ENCODE data around the gene PRUNE1.

Gene PRUNE1

DNA sequence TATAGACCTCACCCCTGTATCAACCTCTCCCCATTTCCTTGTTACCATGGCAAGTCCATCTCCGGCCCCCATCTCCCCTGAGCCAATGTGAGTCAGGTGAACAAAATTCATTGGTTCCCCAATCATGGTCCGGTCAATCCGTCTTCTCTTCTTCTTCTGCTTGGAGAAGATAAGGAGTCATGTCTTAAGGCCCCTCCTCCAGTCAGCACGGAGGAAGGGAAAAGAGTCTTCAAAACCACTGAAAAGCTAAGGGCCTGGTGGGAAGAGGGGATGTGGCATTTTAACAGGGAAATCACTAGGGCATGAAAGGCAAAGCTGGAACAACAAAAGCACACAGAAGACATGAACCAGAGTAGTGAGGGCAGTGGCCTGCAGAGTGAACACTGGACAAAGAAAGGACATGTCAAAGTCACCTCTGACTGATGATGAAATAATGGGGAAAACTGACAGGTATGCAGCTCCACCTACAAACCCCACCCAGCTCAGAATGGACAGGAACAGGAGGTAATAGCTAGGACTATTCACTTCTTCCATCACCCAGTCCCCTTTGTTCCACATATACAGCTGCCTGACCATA is 46.8 kb downstream of the PRUNE1 start:
- DNase-seq: no peak

DNA sequence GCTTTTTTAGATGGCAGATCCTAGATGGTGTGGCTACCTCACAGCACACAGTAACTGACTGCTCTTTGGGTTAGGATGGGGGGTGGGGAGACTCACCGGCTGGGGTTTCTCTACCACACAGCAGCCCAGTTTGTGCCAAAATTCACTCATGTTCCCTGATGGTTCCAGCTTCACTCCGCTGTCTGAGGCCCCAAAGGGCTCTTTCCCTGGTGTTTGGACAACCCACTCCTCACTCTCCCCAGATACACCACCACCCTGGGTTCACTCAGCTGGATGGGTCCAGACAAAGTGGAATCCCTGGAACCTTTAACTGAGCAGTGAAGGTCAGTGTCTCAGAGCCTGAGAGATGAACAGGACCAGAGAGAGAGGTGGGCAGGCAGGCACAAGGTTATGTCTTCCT is 47.3 kb downstream of the PRUNE1 start:
- DNase-seq: no peak

DNA sequence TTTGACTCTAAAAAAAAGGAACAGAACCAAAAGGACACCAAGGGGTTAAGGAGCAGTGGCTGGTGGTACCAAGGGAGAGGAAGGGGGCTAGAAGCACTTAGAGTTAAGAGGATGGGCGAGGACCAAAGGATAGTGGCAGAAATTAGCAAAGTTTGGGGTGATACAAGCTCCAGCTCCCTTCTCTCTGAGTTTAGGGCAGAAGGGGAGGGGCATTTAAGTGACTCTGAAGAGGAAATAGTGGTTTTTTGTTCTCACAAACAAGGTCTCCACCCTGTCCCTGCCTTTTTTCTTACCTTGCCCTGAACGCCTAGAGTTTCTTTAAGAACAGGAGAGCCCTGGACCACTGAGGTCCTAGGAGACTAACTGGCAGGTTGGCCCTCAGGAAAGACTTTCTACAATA is 47.9 kb downstream of the PRUNE1 start:
- DNase-seq: peak; percentile 37 to 43

DNA sequence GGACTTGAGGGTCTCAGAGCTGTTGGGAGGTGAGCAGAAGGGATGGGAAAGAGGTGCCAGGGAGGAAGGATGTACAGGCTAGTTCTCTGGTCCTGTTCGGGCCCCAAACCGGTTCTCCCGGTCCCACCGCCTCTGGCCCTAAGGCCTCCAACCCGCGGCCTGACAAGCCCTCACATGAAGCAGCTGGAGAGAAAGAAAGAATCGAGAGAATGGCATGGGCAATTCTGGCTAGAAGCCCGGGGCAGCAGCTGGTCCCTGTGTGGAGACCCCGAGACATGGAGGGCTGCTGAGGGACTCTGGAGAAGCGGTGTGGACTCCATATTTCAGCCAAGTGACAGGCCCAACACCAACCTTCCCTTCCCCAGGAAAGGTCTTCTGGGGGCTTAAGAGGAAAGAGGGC is 50.4 kb downstream of the PRUNE1 start:
- no peak for DNase-seq

DNA sequence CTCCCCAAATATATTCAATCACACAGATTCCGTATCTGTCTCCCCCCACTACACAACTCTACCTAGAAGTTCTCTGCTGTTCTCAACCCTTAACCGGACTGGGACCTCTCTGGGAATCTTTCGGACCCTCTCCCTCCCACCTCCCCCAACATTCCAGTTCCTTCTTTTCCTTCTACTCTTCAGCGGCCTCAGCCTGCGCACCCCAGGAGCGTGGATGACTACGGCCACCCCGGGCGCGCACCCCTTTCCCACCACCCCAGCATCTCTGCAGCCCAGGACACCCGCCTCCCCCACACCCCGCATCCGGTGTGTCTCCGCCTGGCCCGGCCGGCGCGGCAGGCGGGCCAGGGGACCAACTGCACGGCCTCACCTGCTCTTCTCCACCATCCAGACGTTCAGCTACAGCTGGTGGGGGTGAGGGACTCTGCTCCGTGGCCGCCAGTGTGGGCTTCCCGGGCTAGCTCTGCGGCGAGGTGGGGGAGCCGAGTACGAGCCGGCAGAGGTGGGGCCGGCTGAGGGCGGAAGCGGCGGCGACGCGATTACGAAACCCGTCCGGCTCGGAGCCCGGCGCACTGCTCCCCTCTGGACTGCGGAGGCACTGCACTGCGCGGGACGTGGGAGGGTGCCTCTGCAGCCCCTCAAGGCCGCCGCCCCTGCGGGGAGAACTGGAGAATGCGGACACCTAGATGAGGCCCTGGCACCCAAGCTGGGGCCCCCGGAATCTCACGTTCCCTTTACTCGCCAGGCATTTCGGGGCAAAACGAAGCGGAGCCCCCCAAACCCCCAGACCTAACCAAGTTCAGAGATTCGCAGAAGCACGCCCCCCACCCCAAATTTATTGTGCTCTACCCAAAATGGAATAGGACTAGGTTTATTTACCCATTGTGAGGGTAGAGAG is 51.1 kb downstream of the PRUNE1 start, which contains the start of gene CDC42SE1:
Gene CDC42SE1 (minus strand): TSS at position 514 of the 898 bp plus-strand sequence. CDS start 3,892 bp downstream, outside the sequence.
- peak; percentile 75 for DNase-seq

DNA sequence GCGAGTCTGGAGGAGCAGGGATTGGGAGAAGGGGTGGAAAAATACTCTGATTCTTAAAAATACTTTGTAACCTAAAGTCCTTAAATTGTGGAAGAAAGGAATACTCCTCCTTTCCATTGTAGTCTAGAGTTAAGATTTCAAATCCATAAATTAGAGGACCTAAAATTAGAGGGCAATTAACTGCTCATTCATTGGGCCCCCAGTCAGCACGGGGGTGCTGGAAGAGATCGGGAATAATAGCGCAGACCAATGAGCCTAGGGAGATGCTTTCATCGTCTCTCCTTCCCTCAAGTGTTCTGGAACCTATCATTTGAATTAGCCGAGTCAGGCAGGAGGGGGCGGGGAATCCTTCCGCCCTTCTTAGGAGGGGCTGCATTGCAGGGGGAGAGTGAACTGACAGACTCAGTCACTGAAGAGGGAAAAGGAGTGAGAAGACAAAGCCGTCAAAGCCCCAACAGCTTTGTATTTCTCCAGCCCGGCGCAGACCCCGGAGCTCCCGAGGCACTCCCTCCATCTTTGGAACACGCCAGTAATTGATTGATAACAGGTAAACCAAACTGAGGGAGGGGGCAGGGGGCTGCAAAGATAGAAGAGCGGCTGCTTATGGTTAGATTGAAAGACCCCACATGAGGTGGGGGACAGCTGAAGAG is 51.9 kb downstream of the PRUNE1 start, which contains the start of gene MLLT11:
Gene MLLT11 (plus strand): TSS at position 391 of the 650 bp plus-strand sequence. CDS start 6,828 bp downstream, outside the sequence.
- no peak for DNase-seq

DNA sequence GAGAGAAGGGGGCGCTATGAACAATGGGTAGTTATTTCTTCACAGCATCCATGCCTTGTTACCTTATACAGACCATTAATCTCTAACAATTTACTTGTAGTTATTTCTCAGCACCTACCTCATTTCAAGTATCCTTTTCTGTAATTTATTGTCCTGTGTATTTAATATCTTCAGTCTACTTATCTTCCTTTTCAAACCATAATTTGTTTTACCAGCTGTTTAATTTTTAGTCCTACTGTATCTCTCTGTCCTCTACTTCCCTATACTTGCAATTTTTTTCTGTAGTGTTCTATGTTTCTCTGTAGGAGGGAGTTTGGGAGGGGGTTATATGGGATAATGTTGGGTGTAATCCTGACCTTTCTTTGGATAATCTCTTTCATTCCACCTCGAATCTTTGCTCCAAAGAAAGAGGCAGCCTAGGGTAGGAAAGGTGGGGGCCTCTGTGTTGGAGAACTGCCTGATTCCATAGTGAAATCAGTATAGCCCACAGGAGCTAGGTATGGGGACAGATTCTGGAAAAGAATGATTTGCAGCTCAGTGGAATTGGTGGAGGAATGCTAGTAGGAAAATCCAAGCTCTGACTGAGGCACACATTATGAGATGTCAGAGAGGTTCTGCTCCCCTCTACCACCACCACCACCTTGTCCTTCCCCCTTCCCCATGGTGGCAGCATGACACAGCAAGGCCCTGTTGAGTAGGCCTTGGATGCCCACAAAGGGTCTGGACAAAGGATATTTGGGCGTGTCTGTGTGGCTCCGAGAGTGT is 52.6 kb downstream of the PRUNE1 start:
- peak in 1 of 2 experiments; percentile 12 for DNase-seq

DNA sequence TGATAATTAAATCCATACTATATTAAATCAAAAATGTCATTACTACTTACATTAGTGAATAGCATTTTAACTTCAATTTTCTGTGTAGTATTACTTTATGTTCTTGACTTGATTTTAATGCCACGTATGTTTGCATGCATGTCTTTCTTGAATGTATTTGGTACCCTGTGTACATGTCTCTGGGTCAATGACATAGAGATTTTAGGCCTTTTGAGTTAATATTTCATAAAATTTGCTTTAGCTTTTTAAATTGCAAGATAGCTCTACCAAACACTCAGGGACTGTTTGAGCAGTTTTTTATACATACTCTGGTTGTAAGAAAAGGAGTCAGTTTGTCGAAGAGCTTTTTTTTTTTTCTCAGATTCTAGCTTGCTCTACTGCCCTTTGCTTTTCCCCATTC is 53.5 kb downstream of the PRUNE1 start:
- no peak for DNase-seq

DNA sequence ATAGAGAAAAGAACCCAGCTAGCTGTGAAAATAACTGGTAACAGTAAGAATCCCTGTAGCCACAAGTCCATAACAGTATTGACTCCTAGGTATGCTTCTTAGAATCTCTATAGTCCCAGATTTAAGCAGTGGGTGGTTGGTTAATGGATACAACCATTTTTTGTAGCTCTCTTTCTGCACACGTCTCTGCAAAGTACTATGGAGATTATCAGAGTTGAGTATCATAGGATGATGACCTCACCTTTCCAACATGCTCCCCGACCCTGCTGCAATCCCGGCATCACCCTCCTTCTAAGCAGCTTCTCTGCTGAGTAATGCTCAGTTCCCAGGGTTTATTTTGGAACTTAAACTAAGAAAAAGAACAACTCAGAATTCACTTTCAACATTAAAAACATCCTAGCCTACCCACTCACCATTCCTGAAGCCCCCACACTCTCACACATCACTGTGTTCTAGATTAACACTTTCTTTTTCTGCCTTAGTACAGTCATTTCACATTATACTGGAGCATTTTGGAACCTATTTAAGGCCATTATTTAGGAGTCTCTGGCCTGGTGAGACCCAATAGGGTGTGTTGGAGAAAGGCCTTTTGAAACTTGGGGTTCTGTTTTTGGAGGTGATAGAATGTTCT is 54.6 kb downstream of the PRUNE1 start:
- DNase-seq: no peak

DNA sequence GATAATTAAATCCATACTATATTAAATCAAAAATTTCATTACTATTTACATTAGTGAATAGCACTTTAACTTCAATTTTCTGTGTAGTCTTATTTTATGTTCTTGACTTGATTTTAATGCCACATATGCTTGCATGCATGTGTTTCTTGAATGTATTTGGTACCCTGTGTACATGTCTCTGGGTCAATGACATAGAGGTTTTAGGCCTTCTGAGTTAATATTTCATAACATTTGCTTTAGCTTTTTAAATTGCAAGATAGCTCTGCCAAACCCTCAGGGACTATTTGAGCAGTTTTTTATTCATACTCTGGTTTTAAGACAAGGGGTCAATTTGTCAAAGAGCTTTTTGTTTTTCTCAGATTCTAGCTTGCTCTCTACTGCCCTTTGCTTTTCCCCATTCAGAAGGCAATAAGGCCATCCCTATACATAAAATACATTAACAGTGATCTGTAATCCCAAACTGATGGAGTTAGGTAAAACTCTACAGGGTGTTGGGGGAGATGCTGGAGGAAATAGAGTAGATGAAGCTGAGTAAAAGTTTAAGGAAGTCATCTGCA is 56.9 kb downstream of the PRUNE1 start:
- no peak for DNase-seq

DNA sequence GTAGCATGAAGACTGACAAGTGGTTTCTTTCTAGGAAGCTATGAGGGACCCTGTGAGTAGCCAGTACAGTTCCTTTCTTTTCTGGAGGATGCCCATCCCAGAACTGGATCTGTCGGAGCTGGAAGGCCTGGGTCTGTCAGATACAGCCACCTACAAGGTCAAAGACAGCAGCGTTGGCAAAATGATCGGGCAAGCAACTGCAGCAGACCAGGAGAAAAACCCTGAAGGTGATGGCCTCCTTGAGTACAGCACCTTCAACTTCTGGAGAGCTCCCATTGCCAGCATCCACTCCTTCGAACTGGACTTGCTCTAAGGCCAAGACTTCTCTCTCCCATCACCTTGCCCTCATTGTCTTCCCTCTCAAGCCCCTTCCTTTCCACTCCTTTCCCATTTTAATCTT is 58.9 kb downstream of the PRUNE1 start:
- no peak for DNase-seq

DNA sequence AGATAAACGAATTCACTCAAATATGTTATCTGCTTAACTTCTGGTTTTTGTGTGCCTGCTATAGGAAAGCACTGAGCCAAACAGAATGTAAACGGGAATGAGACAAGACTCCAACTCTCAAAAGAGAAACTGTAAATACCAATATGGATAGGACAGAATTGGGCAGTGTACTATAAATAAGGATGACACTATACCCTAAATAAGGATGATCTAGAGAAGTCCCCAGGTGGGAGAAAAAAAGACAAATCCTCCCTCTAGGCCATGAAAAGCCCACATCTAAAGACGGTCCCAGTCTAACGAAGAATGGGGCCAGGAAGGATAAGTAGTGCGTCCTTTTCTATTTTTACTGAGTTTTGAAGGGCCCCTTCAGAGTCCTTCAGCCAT is 60.8 kb downstream of the PRUNE1 start:
- DNase-seq: no peak

DNA sequence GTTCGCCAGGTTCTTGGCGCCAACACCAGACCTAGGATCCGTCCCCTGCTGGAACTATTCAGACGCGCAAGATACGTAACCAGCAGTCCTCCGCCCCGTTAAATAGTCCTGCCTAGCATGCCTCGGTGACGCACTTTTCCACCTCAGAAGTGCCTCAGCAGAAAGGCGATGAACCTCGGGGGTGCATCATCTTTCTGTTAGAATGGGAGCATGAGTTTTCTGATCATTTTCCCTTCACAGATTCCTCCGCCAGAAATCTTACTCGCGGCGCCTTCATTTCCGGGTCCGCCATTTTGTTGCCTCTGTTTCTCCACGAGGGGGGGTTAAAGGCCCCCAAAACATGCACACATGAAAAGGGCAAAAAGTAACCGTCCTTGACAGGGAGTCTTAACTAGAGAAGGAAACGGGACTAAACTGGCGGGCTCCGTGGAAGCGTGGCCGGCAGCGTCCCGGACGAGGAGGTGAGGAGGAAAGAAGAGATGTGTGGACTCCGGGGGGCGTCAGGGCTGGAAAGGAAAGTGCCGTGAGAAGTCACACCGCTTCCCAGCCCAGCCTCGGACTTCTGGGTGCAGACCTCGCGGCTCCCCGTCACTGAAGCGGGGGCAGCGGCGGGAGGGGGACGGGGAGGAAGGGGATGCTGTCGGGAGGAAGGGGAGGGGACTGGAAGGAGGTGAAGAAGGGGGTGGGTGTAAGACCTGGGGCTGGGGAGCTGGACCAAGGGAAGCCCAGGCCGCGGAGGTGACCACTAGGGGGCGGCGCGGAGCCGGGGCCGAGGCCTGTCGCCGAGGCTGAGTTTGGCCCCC is 62.4 kb downstream of the PRUNE1 start, which contains the start of gene GABPB2:
Gene GABPB2 (plus strand): TSS at position 288 of the 803 bp plus-strand sequence. CDS start 17,429 bp downstream, outside the sequence.
- peak; percentile 84 to 86 for DNase-seq

DNA sequence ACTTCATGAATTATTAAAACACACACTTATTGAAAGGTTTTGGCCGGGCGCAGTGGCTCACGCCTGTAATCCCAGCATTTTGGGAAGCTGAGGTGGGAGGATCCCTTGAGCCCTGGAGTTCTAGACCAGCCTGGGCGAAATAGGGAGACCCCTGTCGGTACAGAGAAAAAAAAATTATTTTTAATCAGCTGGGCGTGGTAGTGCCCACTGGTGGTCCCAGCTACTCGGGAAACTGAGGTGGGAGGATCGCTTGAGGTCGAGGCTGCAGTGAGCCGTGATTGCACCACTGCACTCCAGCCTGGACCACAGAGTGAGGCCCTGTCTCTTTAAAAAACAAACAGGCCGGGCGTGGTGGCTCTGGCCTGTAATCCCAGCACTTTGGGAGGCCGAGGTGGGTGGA is 64.0 kb downstream of the PRUNE1 start:
- DNase-seq: no peak

Data from AML-193 (cell line).